Ovary (tissue), 3 donors: ENCODE measurements around the gene GALNT10.

Experiments used
- EP300 ChIP-seq: sonication (generic); formaldehyde crosslinking; IDR thresholded peaks from one replicate; pipeline ENCODE4 v1.6.1; 2017; ENCODE audit warnings: antibody characterized with exemption
- POLR2A ChIP-seq: fragments of 450-650 bp; IDR thresholded peaks from one replicate; pipeline ENCODE4 v1.6.1; 2017; ENCODE audit warnings: antibody characterized with exemption, mild to moderate bottlenecking, moderate library complexity
- TF ChIP-seq, protein P1 (sequence below), 3 donors: fragments of 450-650 bp in 2 of 3; fragments of 200-600 bp in 1 of 3; IDR thresholded peaks; one replicate each; pipeline versions ENCODE4 v1.5.1 to v1.8.0; 2016 to 2022; ENCODE audit warnings: antibody characterized with exemption in 3 of 3, mild to moderate bottlenecking in 1 of 3
- donor health status: DM: no; HTN: no; CAD: no.

DNA sequence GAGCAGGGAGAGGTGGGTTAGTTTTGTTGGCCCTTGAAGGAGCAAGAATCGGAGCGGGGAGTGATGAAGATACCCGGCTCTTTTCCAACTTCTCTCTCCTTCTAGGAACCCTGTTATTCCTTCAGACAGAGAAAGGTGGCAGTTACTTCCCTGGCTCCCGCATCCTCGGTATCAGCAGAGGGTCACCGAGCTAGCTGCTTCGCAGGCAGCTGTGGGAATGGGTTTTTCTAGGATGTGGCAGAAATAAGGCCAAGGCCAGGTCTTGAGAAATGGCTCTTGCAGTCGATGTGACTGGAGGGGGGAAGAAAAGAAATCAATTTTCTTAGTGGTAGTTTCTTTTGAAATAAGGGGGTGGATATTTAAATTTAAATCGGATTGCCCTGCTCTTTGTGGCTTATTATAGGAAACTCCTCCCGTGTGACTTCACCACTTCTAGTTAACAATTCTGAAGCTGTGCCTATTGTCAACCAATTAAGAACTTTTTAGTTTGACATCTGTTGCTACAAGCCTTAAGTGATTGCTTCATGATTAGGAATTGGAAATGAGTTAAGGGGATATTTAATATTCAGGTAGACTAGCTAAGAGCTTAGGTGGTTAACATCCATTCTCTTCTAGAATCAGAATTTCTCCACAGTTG, 256.7 kb downstream of the GALNT10 start:
- no peak for TF ChIP-seq POLR2A
- TF ChIP-seq, protein P1, sequence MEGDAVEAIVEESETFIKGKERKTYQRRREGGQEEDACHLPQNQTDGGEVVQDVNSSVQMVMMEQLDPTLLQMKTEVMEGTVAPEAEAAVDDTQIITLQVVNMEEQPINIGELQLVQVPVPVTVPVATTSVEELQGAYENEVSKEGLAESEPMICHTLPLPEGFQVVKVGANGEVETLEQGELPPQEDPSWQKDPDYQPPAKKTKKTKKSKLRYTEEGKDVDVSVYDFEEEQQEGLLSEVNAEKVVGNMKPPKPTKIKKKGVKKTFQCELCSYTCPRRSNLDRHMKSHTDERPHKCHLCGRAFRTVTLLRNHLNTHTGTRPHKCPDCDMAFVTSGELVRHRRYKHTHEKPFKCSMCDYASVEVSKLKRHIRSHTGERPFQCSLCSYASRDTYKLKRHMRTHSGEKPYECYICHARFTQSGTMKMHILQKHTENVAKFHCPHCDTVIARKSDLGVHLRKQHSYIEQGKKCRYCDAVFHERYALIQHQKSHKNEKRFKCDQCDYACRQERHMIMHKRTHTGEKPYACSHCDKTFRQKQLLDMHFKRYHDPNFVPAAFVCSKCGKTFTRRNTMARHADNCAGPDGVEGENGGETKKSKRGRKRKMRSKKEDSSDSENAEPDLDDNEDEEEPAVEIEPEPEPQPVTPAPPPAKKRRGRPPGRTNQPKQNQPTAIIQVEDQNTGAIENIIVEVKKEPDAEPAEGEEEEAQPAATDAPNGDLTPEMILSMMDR (IDR thresholded peaks at IDR 0.05), result no peak
- no peak for TF ChIP-seq EP300
